IgD-negative memory B cell (primary cell): ENCODE measurements around the gene IMPA2. TPM values are rescaled to one million over a fixed set of nuclear protein-coding genes. Genes with fewer than 3 reads are reported as not detected.

Experiments used
- H3K27ac Mint-ChIP-seq, 3 donors: one replicate each; pipeline ENCODE4 v1.8.0; 2020 to 2022; ENCODE audit warnings: mild to moderate bottlenecking in 3 of 3, mixed read lengths in 3 of 3, moderate library complexity in 1 of 3
- H3K27me3 Mint-ChIP-seq: one replicate; pipeline ENCODE4 v1.8.0; 2021; ENCODE audit warnings: mixed read lengths
- H3K36me3 Mint-ChIP-seq: one replicate; pipeline ENCODE4 v1.8.0; 2020; ENCODE audit warnings: mild to moderate bottlenecking, mixed read lengths
- H3K4me1 Mint-ChIP-seq, 3 donors: one replicate each; pipeline ENCODE4 v1.8.0; 2020 to 2022; ENCODE audit warnings: mixed read lengths in 3 of 3, mild to moderate bottlenecking in 1 of 3
- H3K4me3 Mint-ChIP-seq, 4 donors: one replicate each; pipeline ENCODE4 v1.8.0; 2020 to 2022; ENCODE audit warnings: mild to moderate bottlenecking in 4 of 4, mixed read lengths in 4 of 4, moderate library complexity in 3 of 4
- H3K9me3 Mint-ChIP-seq, 3 donors: one replicate each; pipeline ENCODE4 v1.8.0; 2020 to 2021; ENCODE audit warnings: mixed read lengths in 3 of 3, mild to moderate bottlenecking in 1 of 3
- polyA plus RNA-seq: library from polyadenylated mRNA; unstranded; fragments of 300-500 nt; fragmentation: Illumina TruSeq; gene quantifications from one replicate; pipeline ENCODE4 v1.2.3, GENCODE V29; 2021

Gene IMPA2
- polyA plus RNA-seq, 1 donor from 2014 or later, result 11.9 TPM

- no peaks in the 10 kb centered on the region for H3K36me3 Mint-ChIP-seq
- no peak overlapping the region for H3K4me3 Mint-ChIP-seq
- H3K27ac Mint-ChIP-seq, result no peak overlapping the region
- no peaks in the 10 kb centered on the region for H3K9me3 Mint-ChIP-seq
- H3K27me3 Mint-ChIP-seq, result no peaks in the 10 kb centered on the region
- H3K4me1 Mint-ChIP-seq, result peaks cover 6 to 7% (median 7%) of the 10 kb centered on the region in 3 donors
These were observed 4.8 kb upstream of the IMPA2 start for GRCh38 chr18:11976315-11977152.

GRCh38 chr18:11977153-11977466, 4.2 kb upstream of the IMPA2 start:
- Mint-ChIP-seq H3K4me1 (peaks cover 7 to 10% (median 8%) of the 10 kb centered on the region in 3 donors), H3K9me3 (no peaks in the 10 kb centered on the region), H3K36me3 (no peaks in the 10 kb centered on the region), H3K4me3 (no peak overlapping the region), H3K27ac (no peak overlapping the region), H3K27me3 (no peaks in the 10 kb centered on the region)

GRCh38 chr18:11978956-11979355, 2.4 kb upstream of the IMPA2 start:
- peaks cover 7 to 12% (median 11%) of the 10 kb centered on the region in 3 donors for H3K4me1 Mint-ChIP-seq
- H3K27ac Mint-ChIP-seq, result no peak overlapping the region
- H3K4me3 Mint-ChIP-seq, result peak overlapping the region; percentile 42 to 97 (median 64)
- H3K9me3 Mint-ChIP-seq, result no peaks in the 10 kb centered on the region
- H3K36me3 Mint-ChIP-seq, result no peaks in the 10 kb centered on the region
- no peaks in the 10 kb centered on the region for H3K27me3 Mint-ChIP-seq

DNA sequence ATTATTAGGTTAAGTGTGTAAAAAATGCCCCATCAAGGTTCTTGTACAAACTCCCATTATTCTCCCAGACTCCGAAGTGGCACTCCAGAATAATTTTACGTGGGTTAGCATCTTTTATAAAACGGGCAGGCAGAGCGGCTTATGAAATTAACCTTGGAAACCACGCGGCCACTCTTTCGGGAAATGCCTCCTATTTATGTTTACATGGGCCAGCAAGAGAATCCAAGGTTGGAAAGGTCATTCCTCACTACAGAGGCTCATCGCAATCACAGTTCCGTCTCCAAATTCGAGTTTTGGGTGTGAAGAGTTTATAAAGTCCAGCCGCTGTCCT, 1.2 kb upstream of the IMPA2 start:
- H3K9me3 Mint-ChIP-seq, result no peaks in the 10 kb centered on the region
- H3K27me3 Mint-ChIP-seq, result no peaks in the 10 kb centered on the region
- H3K4me3 Mint-ChIP-seq, result peak overlapping the region; percentile 87 to 97 (median 92)
- peak overlapping the region; percentile 21 to 91 (median 87) for H3K27ac Mint-ChIP-seq
- no peaks in the 10 kb centered on the region for H3K36me3 Mint-ChIP-seq
- peaks cover 8 to 12% (median 11%) of the 10 kb centered on the region in 3 donors for H3K4me1 Mint-ChIP-seq

DNA sequence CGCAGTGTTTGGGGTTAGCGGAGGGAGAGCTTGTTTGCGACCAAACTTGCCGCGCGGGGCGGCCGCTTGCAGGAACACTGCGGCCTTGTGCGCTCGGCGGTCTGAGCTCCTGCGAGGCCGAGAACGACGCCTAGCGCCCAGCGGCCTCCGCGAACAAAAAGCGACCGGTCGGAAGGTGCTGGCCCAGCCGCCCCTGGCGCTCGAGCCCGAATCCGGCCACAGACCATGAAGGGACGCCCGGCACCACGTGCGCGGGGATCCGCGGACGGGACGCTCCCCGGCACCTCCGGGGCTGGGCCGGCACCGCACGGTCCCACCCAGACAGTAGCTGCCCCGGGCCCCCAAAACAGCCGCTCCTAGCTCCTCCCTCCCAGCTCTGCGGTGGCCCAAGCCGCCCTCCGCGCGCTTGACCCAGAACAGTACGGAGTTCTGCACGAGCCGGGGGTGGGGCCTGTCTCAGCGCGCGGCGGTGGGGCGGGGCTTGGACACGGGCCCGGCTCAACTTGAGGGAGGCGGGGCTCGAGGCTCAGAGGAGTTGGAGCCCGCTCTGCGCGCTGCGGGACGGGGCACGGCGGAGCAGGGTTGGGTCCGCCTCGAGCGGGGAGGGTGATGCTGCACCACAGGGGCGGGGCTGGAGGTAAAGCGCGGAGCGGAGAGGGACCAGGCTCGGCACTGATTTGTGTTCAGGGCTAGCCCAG, 664 bp upstream of the IMPA2 start:
- Mint-ChIP-seq H3K36me3 (no peaks in the 10 kb centered on the region), H3K4me3 (peak overlapping the region; percentile 87 to 97 (median 92)), H3K9me3 (no peaks in the 10 kb centered on the region), H3K27ac (peak overlapping the region; percentile 21 to 91 (median 87)), H3K4me1 (peaks cover 10 to 12% (median 11%) of the 10 kb centered on the region in 3 donors), H3K27me3 (no peaks in the 10 kb centered on the region)

DNA sequence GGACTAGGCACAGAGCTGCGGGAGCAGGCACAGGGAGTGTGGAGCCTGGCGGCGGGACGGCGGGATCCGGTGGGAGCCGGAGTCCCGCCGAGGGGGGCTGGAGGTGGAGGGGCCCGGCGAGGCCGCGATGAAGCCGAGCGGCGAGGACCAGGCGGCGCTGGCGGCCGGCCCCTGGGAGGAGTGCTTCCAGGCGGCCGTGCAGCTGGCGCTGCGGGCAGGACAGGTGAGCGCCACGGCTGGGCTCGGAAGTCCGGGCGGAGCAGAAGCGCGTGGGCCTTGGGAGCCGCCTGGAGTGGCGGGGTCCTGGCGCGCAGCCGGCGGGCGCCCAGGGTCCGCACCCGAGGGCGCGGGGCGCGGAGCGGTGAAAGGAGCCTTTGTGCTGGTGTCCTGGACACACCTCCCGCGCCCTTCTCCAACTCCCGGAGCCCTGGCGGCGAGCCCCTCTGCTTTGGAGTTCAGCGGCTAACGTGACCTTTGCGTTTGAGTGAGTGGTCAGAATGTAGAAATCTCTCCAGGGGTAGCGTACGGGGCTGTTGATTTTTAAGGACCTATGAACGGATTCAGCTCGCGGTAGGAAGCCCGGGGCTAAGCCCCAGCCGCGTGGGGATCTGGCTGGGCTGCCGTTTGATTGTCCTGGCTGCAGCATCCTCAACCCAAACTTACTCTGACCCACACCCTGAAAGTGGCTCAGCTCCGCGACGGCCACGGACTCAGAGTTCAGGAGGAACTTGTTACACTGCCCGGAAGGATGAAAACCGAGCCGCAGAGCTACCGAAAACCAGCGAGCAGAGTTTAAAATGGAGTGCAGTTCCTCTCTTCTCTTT, 448 bp downstream of the IMPA2 start:
- Mint-ChIP-seq H3K27ac (peak overlapping the region in 2 of 3 donors; percentile 43 to 78), H3K4me3 (peak overlapping the region; percentile 87 to 97 (median 92)), H3K36me3 (no peaks in the 10 kb centered on the region), H3K27me3 (no peaks in the 10 kb centered on the region), H3K9me3 (no peaks in the 10 kb centered on the region), H3K4me1 (peaks cover 10 to 12% (median 11%) of the 10 kb centered on the region in 3 donors)

DNA sequence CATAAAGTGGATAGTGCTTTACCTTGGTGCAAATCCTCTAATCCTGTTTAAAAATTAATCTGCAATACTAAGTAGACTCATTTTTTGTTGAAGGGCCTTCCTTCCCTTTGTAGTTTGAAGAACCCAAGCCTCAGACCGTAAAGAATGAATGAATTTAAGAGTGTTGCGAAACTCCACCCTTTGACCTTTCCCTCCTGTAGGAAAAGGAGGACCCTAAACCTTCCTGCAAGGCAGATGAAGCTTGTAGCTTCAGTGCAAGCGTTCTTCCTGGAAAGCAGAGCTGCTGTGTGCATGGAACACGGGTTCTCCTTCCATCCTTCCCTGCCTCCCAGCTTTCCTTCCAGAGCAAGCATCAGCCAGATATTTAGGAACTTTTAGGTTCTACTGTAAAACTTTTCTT, 1.7 kb downstream of the IMPA2 start:
- Mint-ChIP-seq H3K27ac (no peak overlapping the region), H3K9me3 (no peaks in the 10 kb centered on the region), H3K4me1 (peaks cover 10 to 12% (median 11%) of the 10 kb centered on the region in 3 donors), H3K27me3 (no peaks in the 10 kb centered on the region), H3K36me3 (no peaks in the 10 kb centered on the region), H3K4me3 (peak overlapping the region in 2 of 4 donors; percentile 37 to 88)

GRCh38 chr18:11983592-11983991, 2.3 kb downstream of the IMPA2 start:
- H3K27me3 Mint-ChIP-seq, result no peaks in the 10 kb centered on the region
- H3K27ac Mint-ChIP-seq, result no peak overlapping the region
- no peaks in the 10 kb centered on the region for H3K36me3 Mint-ChIP-seq
- H3K9me3 Mint-ChIP-seq, result no peaks in the 10 kb centered on the region
- peak overlapping the region in 1 of 4 donors; percentile 88 for H3K4me3 Mint-ChIP-seq
- H3K4me1 Mint-ChIP-seq, result peaks cover 10 to 12% (median 11%) of the 10 kb centered on the region in 3 donors

- no peaks in the 10 kb centered on the region for H3K9me3 Mint-ChIP-seq
- no peaks in the 10 kb centered on the region for H3K36me3 Mint-ChIP-seq
- peaks cover 10 to 12% (median 10%) of the 10 kb centered on the region in 3 donors for H3K4me1 Mint-ChIP-seq
- peak overlapping the region in 2 of 4 donors; percentile 57 to 88 for H3K4me3 Mint-ChIP-seq
- peak overlapping the region in 1 of 3 donors; percentile 62 for H3K27ac Mint-ChIP-seq
- H3K27me3 Mint-ChIP-seq, result no peaks in the 10 kb centered on the region
These were observed 2.8 kb downstream of the IMPA2 start for GRCh38 chr18:11984091-11984490.

DNA sequence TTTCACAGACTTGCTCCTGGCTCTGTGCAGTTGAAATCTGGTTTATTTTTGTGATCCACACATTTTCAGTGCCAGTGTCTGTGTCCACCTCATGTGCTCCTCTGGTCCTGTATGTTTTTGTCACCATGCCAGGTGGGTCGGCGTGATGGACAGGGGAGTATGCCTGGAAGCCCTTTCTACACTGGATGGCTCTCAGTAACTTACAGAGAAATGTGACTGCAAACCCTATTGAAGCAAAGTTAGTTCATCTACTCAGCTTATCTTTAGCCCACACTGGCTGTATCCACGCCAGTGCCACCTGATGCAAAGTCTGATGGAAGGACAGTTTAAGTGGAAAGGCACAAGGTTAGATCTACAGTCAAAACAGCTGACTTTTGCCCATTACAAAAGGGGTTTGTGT, 4.3 kb downstream of the IMPA2 start:
- no peaks in the 10 kb centered on the region for H3K9me3 Mint-ChIP-seq
- peak overlapping the region in 1 of 4 donors; percentile 68 for H3K4me3 Mint-ChIP-seq
- peaks cover 3 to 5% (median 5%) of the 10 kb centered on the region in 3 donors for H3K4me1 Mint-ChIP-seq
- no peaks in the 10 kb centered on the region for H3K27me3 Mint-ChIP-seq
- H3K36me3 Mint-ChIP-seq, result no peaks in the 10 kb centered on the region
- no peak overlapping the region for H3K27ac Mint-ChIP-seq

DNA sequence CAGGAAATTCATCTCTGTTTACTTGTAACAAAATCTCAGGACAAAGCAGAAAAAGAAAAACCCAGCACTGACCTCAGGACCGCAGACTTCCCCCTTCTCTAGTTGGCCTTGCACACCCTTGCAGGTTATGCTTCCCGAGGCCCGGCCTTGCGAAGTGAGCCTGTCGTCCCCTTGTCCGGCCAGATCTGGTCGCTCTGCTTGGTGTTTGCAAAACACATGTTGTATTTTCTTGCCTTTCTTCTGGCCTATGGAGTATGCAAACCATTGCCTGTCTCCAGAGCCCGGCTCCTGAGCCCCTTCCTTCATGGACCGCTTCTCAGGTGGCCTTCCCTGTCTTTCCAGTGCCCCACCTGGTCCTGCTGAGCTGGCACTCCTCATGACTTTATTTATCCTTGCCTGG, 4.8 kb downstream of the IMPA2 start:
- peaks cover under 1% of the 10 kb centered on the region for H3K36me3 Mint-ChIP-seq
- H3K4me1 Mint-ChIP-seq, result peaks cover 3 to 5% (median 5%) of the 10 kb centered on the region in 3 donors
- H3K9me3 Mint-ChIP-seq, result no peaks in the 10 kb centered on the region
- no peaks in the 10 kb centered on the region for H3K27me3 Mint-ChIP-seq
- no peak overlapping the region for H3K27ac Mint-ChIP-seq
- no peak overlapping the region for H3K4me3 Mint-ChIP-seq

- Mint-ChIP-seq H3K4me1 (peaks cover 0 to 3% (median 3%) of the 10 kb centered on the region in 3 donors), H3K27ac (no peak overlapping the region), H3K27me3 (no peaks in the 10 kb centered on the region), H3K9me3 (no peaks in the 10 kb centered on the region), H3K36me3 (peaks cover 1% of the 10 kb centered on the region), H3K4me3 (no peak overlapping the region)
These were observed 6.2 kb downstream of the IMPA2 start for GRCh38 chr18:11987527-11987926.

GRCh38 chr18:11989174-11989573, 7.9 kb downstream of the IMPA2 start:
- Mint-ChIP-seq H3K4me3 (no peak overlapping the region), H3K27me3 (no peaks in the 10 kb centered on the region), H3K9me3 (no peaks in the 10 kb centered on the region), H3K4me1 (peaks cover 0 to 3% (median 0%) of the 10 kb centered on the region in 3 donors), H3K27ac (no peak overlapping the region), H3K36me3 (peaks cover 1% of the 10 kb centered on the region)

GRCh38 chr18:11989966-11990380, 8.7 kb downstream of the IMPA2 start:
- Mint-ChIP-seq H3K36me3 (peaks cover 1% of the 10 kb centered on the region), H3K4me1 (peaks cover 0 to 3% (median 0%) of the 10 kb centered on the region in 3 donors), H3K27me3 (no peaks in the 10 kb centered on the region), H3K27ac (no peak overlapping the region), H3K9me3 (no peaks in the 10 kb centered on the region), H3K4me3 (no peak overlapping the region)

GRCh38 chr18:11990539-11990938, 9.2 kb downstream of the IMPA2 start:
- Mint-ChIP-seq H3K4me3 (no peak overlapping the region), H3K27ac (no peak overlapping the region), H3K27me3 (no peaks in the 10 kb centered on the region), H3K36me3 (peaks cover 1% of the 10 kb centered on the region), H3K9me3 (no peaks in the 10 kb centered on the region), H3K4me1 (peaks cover 2 to 4% (median 3%) of the 10 kb centered on the region in 3 donors)
